Spleen (tissue), 11 donors: Measurements from ENCODE around the gene NADK2. TPM values are rescaled to one million over a fixed set of nuclear protein-coding genes. Genes with fewer than 3 reads are reported as not detected.

Experiments
- DNase-seq: peaks from one replicate; pipeline ENCODE4 v3.0.0-alpha.2; 2020
- H3K27ac ChIP-seq, 8 donors: fragments of 200-600 bp; sonication (generic) in 7 of 8; 1 replicate in 4 of 8; 2 replicates in 4 of 8; pipeline versions ENCODE4 v1.5.0 to v1.8.0; 2016 to 2021; ENCODE audit warnings: inconsistent platforms in 4 of 8, mild to moderate bottlenecking in 4 of 8, moderate library complexity in 1 of 8
- H3K27me3 ChIP-seq, 7 donors: fragments of 200-600 bp; sonication (generic) in 6 of 7; replicated peaks in 1 of 7; 1 replicate in 4 of 7; 2 replicates in 3 of 7; pipeline versions ENCODE4 v1.5.0 to v1.8.0; 2016 to 2021; ENCODE audit warnings: inconsistent platforms in 3 of 7, mild to moderate bottlenecking in 1 of 7
- H3K36me3 ChIP-seq, 6 donors: fragments of 200-600 bp; sonication (generic) in 5 of 6; 1 replicate in 4 of 6; 2 replicates in 2 of 6; pipeline versions ENCODE4 v1.5.0 to v1.8.0; 2016 to 2021; ENCODE audit warnings: inconsistent platforms in 2 of 6
- H3K4me1 ChIP-seq, 6 donors: fragments of 200-600 bp; sonication (generic) in 5 of 6; 1 replicate in 3 of 6; 2 replicates in 3 of 6; pipeline versions ENCODE4 v1.5.0 to v1.8.0; 2016 to 2021; ENCODE audit warnings: inconsistent platforms in 3 of 6
- H3K4me3 ChIP-seq, 8 donors: fragments of 200-600 bp; sonication (generic) in 7 of 8; 1 replicate in 4 of 8; 2 replicates in 4 of 8; pipeline versions ENCODE4 v1.5.0 to v1.8.0; 2016 to 2021; ENCODE audit warnings: inconsistent platforms in 4 of 8, mild to moderate bottlenecking in 4 of 8, moderate library complexity in 2 of 8
- H3K9me3 ChIP-seq, 8 donors: fragments of 200-600 bp; sonication (generic) in 7 of 8; 1 replicate in 4 of 8; 2 replicates in 4 of 8; pipeline versions ENCODE4 v1.5.0 to v1.8.0; 2016 to 2021; ENCODE audit warnings: inconsistent platforms in 4 of 8
- CTCF ChIP-seq, 11 experiments: fragments of 200-600 bp in 7 of 11; fragments of 450-650 bp in 4 of 11; sonication (generic) in 4 of 11; IDR thresholded peaks in 8 of 11; conservative IDR thresholded peaks in 3 of 11; 1 replicate in 7 of 11; 2 replicates in 4 of 11; pipeline versions ENCODE4 v1.4.0 to v1.8.0; 2016 to 2021; ENCODE audit warnings: antibody characterized with exemption in 11 of 11, inconsistent platforms in 4 of 11, mild to moderate bottlenecking in 1 of 11
- POLR2A ChIP-seq, 3 donors: fragments of 450-650 bp; IDR thresholded peaks; one replicate each; pipeline ENCODE4 v1.5.1; 2017; ENCODE audit warnings: antibody characterized with exemption in 3 of 3, mild to moderate bottlenecking in 1 of 3
- POLR2AphosphoS5 ChIP-seq, 3 donors: sonication (generic); formaldehyde crosslinking; IDR thresholded peaks; one replicate each; pipeline ENCODE4 v1.5.1; 2017; ENCODE audit warnings: antibody characterized with exemption in 3 of 3
- WGBS, 5 donors: extraction: QIAGEN DNeasy Blood & Tissue Kit in 3 of 5; methylation state at CpG; one replicate each; pipeline versions ENCODE4 v1.1.5 to v1.1.7; 2013 to 2018; 5-methylcytosine and 5-hydroxymethylcytosine counted together
- intact Hi-C: fragments of 100-400 bp; cut with DNase I; formaldehyde crosslinking; loops from one replicate; pipeline ENCODE4 v1.15.0; 2023; ENCODE audit warnings: low total_unique reads
- polyA plus RNA-seq, 3 donors: library from polyadenylated mRNA; stranded (reverse); fragments of 200-250 nt; gene quantifications; one replicate each; pipeline ENCODE4 v1.2.1, GENCODE V29; 2013
- total RNA-seq, 7 donors: library from RNA; depleted of rRNA in 3 of 7; stranded (reverse); fragments of >200 nt in 3 of 7; fragmentation: NEBNext Ultra II Directional in 4 of 7; extraction: Animal tissue kit (Norgen Biotek cat#: 25700) in 4 of 7; gene quantifications; one replicate each; pipeline versions ENCODE4 v1.1.0 to v1.2.1, GENCODE V29; 2016 to 2021
- donor health status: healthy with polysubstance abuse.
- donor health status: DM: no; HTN: no; CAD: no; lungs with moderate emphysema.
- donor health status: DM: no; HTN: no; CAD: no.
- donor health status: Bipolar disorder and iron deficiency.
- donor health status: healthy.
- donor health status: DM: no; HTN: no; CAD: no.
- donor health status: DM: yes; HTN: yes; CAD: no.

The NADK2 gene
- total and polyA plus RNA-seq, 10 donors, result 5.3 to 21.8 (median 15.9) TPM

- Histone ChIP-seq H3K4me3 (no peak overlapping the region), H3K4me1 (no peaks in the 10 kb centered on the region), H3K27ac (no peak overlapping the region), H3K9me3 (no peaks in the 10 kb centered on the region), H3K36me3 (no peaks in the 10 kb centered on the region), H3K27me3 (no peaks in the 10 kb centered on the region)
- no peak for DNase-seq
- intact Hi-C loops, result loop anchor here (10.0 kb wide), 2 partner anchors 125 to 235 kb away; no protein-coding TSS in a partner anchor
- TF ChIP-seq POLR2A (IDR thresholded peaks at IDR 0.05) (no peak), CTCF (IDR thresholded peaks at IDR 0.05 in 8 of 11, conservative IDR thresholded peaks at IDR 0.05 in 3 of 11) (no peak), POLR2AphosphoS5 (IDR thresholded peaks at IDR 0.05) (no peak)
Observed at GRCh38 chr5:36269478-36269877, 27.8 kb upstream of the NADK2 start.

GRCh38 chr5:36267905-36268304 is 26.2 kb upstream of the NADK2 start:
- H3K27me3 ChIP-seq, result no peaks in the 10 kb centered on the region
- intact Hi-C loops, result loop anchor here (10.0 kb wide), 2 partner anchors 127 to 237 kb away; no protein-coding TSS in a partner anchor
- H3K9me3 ChIP-seq, result no peaks in the 10 kb centered on the region
- WGBS, 5 donors, result 93 to 96% (median 95%) methylated on average over 3 of the region's 3 CpGs
- TF ChIP-seq POLR2AphosphoS5 (IDR thresholded peaks at IDR 0.05) (no peak), CTCF (IDR thresholded peaks at IDR 0.05 in 8 of 11, conservative IDR thresholded peaks at IDR 0.05 in 3 of 11) (no peak), POLR2A (IDR thresholded peaks at IDR 0.05) (no peak)
- H3K36me3 ChIP-seq, result no peaks in the 10 kb centered on the region
- no peaks in the 10 kb centered on the region for H3K4me1 ChIP-seq
- no peak for DNase-seq
- H3K27ac ChIP-seq, result no peak overlapping the region
- no peak overlapping the region for H3K4me3 ChIP-seq

GRCh38 chr5:36264202-36264760 is 22.6 kb upstream of the NADK2 start:
- no peak overlapping the region for H3K27ac ChIP-seq
- intact Hi-C loops, result loop anchor here (10.0 kb wide), 2 partner anchors 131 to 241 kb away; no protein-coding TSS in a partner anchor
- H3K4me3 ChIP-seq, result no peak overlapping the region
- H3K9me3 ChIP-seq, result no peaks in the 10 kb centered on the region
- H3K36me3 ChIP-seq, result no peaks in the 10 kb centered on the region
- no peak for DNase-seq
- WGBS, 5 donors, result 92 to 95% (median 93%) methylated on average over 4 of the region's 4 CpGs
- H3K4me1 ChIP-seq, result no peaks in the 10 kb centered on the region
- TF ChIP-seq CTCF (IDR thresholded peaks at IDR 0.05 in 8 of 11, conservative IDR thresholded peaks at IDR 0.05 in 3 of 11), result no peak
- no peak for TF ChIP-seq POLR2A (IDR thresholded peaks at IDR 0.05)
- no peak for TF ChIP-seq POLR2AphosphoS5 (IDR thresholded peaks at IDR 0.05)
- H3K27me3 ChIP-seq, result peaks cover 0 to 5% (median 0%) of the 10 kb centered on the region in 7 donors

GRCh38 chr5:36261186-36261585 is 19.5 kb upstream of the NADK2 start:
- H3K4me1 ChIP-seq, result no peaks in the 10 kb centered on the region
- H3K4me3 ChIP-seq, result no peak overlapping the region
- no peak overlapping the region for H3K27ac ChIP-seq
- no peaks in the 10 kb centered on the region for H3K9me3 ChIP-seq
- DNase-seq, result no peak
- H3K36me3 ChIP-seq, result no peaks in the 10 kb centered on the region
- intact Hi-C loops, result loop anchor here (10.0 kb wide), 2 partner anchors 134 to 244 kb away; no protein-coding TSS in a partner anchor
- H3K27me3 ChIP-seq, result peaks cover 0 to 7% (median 0%) of the 10 kb centered on the region in 7 donors
- 82 to 94% (median 87%) methylated on average over 6 of the region's 6 CpGs for WGBS, 5 donors
- TF ChIP-seq CTCF (IDR thresholded peaks at IDR 0.05 in 8 of 11, conservative IDR thresholded peaks at IDR 0.05 in 3 of 11) (no peak), POLR2A (IDR thresholded peaks at IDR 0.05) (no peak), POLR2AphosphoS5 (IDR thresholded peaks at IDR 0.05) (no peak)
